Subcutaneous adipose tissue (tissue), 4 donors: ENCODE data around the gene CFAP221. TPM values are rescaled to one million over a fixed set of nuclear protein-coding genes. Genes with fewer than 3 reads are reported as not detected.

Experiments used
- total RNA-seq, 4 donors: library from RNA; depleted of rRNA; stranded (reverse); fragments of >200 nt; gene quantifications; one replicate each; pipeline ENCODE4 v1.1.0, GENCODE V29; 2016
- TF ChIP-seq, protein P1 (sequence below): fragments of 450-650 bp; IDR thresholded peaks from one replicate; pipeline ENCODE4 v1.5.1; 2016; ENCODE audit warnings: low read depth, mild to moderate bottlenecking, control low read depth, antibody characterized with exemption, moderate library complexity

CFAP221 gene
- total RNA-seq, 4 donors from 2014 or later: 1.3 to 1.4 (median 1.3) TPM; not detected in 1

DNA sequence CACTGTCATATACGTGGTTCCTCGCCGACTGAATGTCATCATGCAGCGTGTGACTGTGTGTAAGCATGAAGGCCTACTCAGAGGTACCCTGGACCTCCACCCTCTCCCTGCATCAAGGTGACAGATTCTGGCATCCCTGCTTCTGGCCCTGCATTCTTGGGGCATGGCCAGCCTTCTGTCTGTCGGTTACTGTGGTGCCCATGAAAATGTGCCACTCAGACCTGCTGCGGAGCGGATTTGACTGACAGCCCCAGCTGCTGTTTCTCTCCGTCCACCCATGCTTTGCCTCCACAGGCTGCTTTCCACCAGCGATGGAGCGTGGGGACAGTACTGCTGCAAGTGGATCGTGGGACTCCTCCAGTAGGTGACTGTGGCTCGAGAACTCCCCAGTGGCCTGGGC is 144.4 kb downstream of the CFAP221 start:
- TF ChIP-seq, protein P1, sequence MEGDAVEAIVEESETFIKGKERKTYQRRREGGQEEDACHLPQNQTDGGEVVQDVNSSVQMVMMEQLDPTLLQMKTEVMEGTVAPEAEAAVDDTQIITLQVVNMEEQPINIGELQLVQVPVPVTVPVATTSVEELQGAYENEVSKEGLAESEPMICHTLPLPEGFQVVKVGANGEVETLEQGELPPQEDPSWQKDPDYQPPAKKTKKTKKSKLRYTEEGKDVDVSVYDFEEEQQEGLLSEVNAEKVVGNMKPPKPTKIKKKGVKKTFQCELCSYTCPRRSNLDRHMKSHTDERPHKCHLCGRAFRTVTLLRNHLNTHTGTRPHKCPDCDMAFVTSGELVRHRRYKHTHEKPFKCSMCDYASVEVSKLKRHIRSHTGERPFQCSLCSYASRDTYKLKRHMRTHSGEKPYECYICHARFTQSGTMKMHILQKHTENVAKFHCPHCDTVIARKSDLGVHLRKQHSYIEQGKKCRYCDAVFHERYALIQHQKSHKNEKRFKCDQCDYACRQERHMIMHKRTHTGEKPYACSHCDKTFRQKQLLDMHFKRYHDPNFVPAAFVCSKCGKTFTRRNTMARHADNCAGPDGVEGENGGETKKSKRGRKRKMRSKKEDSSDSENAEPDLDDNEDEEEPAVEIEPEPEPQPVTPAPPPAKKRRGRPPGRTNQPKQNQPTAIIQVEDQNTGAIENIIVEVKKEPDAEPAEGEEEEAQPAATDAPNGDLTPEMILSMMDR: no peak

GRCh38 chr2:119689218-119689617 is 145.0 kb downstream of the CFAP221 start:
- TF ChIP-seq, protein P1: no peak

GRCh38 chr2:119691189-119691588 is 146.9 kb downstream of the CFAP221 start:
- TF ChIP-seq, protein P1: no peak

DNA sequence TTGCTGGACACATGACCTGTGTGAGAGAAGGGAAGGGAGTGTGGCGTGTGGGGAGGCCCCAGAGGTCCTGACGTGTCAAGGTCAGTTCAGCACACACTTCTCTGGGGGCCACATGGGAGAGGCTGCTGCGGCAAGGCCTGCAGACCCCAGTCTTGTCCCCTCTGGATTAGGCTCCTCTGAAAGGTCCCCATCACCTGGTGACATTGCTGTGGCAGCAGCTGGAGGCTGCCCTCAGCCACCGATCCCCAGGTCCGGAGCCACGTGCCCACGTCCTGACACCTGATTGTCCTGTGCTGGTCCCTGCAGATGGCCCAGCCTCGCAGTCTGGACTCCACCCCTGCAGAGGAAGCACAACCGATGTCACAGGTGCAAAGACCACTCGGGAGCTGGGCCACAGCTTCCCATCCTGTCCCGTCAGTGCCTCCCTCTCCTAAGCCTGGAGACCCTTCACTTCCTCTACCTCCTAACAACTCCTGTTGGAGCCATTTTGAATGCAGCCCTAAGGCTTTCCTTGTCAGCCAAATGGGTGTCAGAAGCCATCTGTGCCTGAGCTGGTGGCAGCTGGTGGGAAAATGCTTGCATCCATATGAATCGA is 147.5 kb downstream of the CFAP221 start:
- TF ChIP-seq, protein P1: no peak

DNA sequence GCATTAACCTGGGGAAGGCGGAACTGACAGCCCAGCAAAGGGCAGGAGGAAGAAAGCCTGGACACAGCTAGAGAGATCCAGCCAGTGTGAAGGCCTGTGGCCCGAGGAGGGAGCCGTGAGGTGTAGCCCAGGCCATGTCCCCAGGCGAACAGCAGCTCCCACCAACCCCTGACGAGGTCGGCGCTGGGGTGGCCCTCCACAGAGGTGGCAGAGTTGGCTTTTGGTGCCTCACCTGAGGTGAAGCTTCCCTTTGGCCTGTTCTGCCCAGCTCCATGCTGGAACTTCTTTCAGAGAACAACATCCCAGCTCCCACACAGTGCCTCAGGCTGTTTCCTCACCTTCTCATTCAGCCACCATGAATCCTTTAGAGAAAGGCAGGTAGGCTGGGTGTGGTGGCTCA is 148.1 kb downstream of the CFAP221 start:
- TF ChIP-seq, protein P1: no peak

- TF ChIP-seq, protein P1: no peak
Observed at GRCh38 chr2:119692954-119693353, 148.7 kb downstream of the CFAP221 start.

GRCh38 chr2:119693567-119693966 is 149.3 kb downstream of the CFAP221 start:
- TF ChIP-seq, protein P1: no peak
